Tibial artery (tissue), 4 donors: ENCODE results near the gene ZBTB48.

ENCODE experiments used
- DNase-seq, 2 donors: peaks; one replicate each; pipeline ENCODE4 v3.0.0-alpha.2; 2019
- H3K27ac ChIP-seq, 2 donors: fragments of 200-600 bp; sonication (generic) in 1 of 2; 1 replicate in 1 of 2; 2 replicates in 1 of 2; pipeline ENCODE4 v1.5.1; 2018 to 2019; ENCODE audit warnings: mild to moderate bottlenecking in 1 of 2
- H3K27me3 ChIP-seq, 2 donors: fragments of 200-600 bp; sonication (generic) in 1 of 2; one replicate each; pipeline versions ENCODE4 v1.5.1 to v1.6.0; 2016 to 2019
- H3K36me3 ChIP-seq, 3 donors: fragments of 200-600 bp; sonication (generic) in 2 of 3; one replicate each; pipeline ENCODE4 v1.5.1; 2016 to 2019; ENCODE audit warnings: mild to moderate bottlenecking in 2 of 3
- H3K4me1 ChIP-seq, 4 donors: fragments of 200-600 bp; sonication (generic) in 2 of 4; 1 replicate in 3 of 4; 2 replicates in 1 of 4; pipeline ENCODE4 v1.5.1; 2016 to 2019
- H3K4me3 ChIP-seq, 2 donors: fragments of 200-600 bp; sonication (generic) in 1 of 2; 1 replicate in 1 of 2; 2 replicates in 1 of 2; pipeline ENCODE4 v1.5.1; 2018 to 2019; ENCODE audit warnings: mild to moderate bottlenecking in 2 of 2
- H3K9me3 ChIP-seq, 3 donors: fragments of 200-600 bp; sonication (generic) in 1 of 3; one replicate each; pipeline ENCODE4 v1.5.1; 2016 to 2019
- intact Hi-C: fragments of 100-400 bp; cut with DNase I; formaldehyde crosslinking; loops from one replicate; pipeline ENCODE4 v1.15.0; 2023; ENCODE audit warnings: low total_unique reads
- TF ChIP-seq, protein P1 (sequence below), 2 experiments: fragments of 200-600 bp in 1 of 2; fragments of 450-650 bp in 1 of 2; IDR thresholded peaks; one replicate each; pipeline ENCODE4 v1.5.1; 2017 to 2019; ENCODE audit warnings: antibody characterized with exemption in 2 of 2, mild to moderate bottlenecking in 1 of 2, moderate library complexity in 1 of 2

Gene ZBTB48

DNA sequence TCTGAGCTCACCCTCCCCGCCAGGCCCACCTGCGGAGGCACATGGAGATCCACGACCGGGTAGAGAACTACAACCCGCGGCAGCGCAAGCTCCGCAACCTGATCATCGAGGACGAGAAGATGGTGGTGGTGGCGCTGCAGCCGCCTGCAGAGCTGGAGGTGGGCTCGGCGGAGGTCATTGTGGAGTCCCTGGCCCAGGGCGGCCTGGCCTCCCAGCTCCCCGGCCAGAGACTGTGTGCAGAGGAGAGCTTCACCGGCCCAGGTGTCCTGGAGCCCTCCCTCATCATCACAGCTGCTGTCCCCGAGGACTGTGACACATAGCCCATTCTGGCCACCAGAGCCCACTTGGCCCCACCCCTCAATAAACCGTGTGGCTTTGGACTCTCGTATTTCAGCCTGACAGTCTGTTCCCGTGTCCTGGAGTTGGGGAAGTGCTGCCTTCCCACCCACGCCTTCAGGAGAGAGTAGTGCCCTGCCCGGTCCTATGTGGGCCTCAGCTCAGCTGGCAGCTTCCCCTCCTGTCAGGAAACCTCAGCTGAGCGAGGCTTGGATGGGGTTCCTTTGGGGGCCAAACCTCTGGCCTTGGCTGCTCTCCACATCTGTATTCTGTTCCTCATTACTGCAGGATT lies 9.2 kb downstream of the ZBTB48 start:
- Histone ChIP-seq H3K4me3 (no peak overlapping the region), H3K27me3 (no peaks in the 10 kb centered on the region), H3K9me3 (no peaks in the 10 kb centered on the region), H3K27ac (peak overlapping the region; percentile 54 to 86), H3K36me3 (peaks cover 46 to 76% (median 69%) of the 10 kb centered on the region in 3 donors), H3K4me1 (peaks cover 0 to 88% (median 77%) of the 10 kb centered on the region in 4 donors)
- no peak for DNase-seq
- intact Hi-C loops: loop anchor here (10.0 kb wide), 1 partner anchor 46 kb away; no protein-coding TSS in a partner anchor
- TF ChIP-seq, protein P1, sequence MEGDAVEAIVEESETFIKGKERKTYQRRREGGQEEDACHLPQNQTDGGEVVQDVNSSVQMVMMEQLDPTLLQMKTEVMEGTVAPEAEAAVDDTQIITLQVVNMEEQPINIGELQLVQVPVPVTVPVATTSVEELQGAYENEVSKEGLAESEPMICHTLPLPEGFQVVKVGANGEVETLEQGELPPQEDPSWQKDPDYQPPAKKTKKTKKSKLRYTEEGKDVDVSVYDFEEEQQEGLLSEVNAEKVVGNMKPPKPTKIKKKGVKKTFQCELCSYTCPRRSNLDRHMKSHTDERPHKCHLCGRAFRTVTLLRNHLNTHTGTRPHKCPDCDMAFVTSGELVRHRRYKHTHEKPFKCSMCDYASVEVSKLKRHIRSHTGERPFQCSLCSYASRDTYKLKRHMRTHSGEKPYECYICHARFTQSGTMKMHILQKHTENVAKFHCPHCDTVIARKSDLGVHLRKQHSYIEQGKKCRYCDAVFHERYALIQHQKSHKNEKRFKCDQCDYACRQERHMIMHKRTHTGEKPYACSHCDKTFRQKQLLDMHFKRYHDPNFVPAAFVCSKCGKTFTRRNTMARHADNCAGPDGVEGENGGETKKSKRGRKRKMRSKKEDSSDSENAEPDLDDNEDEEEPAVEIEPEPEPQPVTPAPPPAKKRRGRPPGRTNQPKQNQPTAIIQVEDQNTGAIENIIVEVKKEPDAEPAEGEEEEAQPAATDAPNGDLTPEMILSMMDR (IDR thresholded peaks at IDR 0.05): no peak

DNA sequence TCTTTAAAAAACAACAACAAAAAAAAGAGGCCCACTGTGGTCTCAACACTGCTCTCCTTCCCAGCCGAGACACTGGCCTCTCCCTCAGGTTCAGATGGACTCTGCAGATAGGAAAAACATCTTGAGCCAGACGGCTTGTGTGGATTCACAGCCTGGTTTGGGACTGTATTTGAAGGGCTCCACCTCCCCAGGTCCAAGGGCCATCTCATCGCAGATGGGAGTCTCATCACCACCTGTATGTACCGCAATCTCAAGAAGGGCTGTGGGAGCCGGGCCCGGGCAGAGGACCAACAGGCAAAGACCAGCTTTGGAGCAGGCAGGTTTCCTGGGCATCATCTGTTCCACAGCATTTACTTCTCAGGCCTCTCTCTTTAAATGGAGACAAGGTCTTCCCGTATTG lies 10.3 kb downstream of the ZBTB48 start:
- Histone ChIP-seq H3K4me3 (no peak overlapping the region), H3K9me3 (no peaks in the 10 kb centered on the region), H3K36me3 (peaks cover 56 to 86% (median 80%) of the 10 kb centered on the region in 3 donors), H3K4me1 (peaks cover 0 to 98% (median 76%) of the 10 kb centered on the region in 4 donors), H3K27me3 (no peaks in the 10 kb centered on the region), H3K27ac (peak overlapping the region; percentile 86)
- DNase-seq: no peak
- intact Hi-C loops: no loop called here
- TF ChIP-seq, protein P1 (IDR thresholded peaks at IDR 0.05): no peak

- H3K27ac ChIP-seq: peak overlapping the region; percentile 86
- no peaks in the 10 kb centered on the region for H3K9me3 ChIP-seq
- peak; percentile 78 to 94 for DNase-seq
- peaks cover 0 to 97% (median 85%) of the 10 kb centered on the region in 4 donors for H3K4me1 ChIP-seq
- intact Hi-C loops: no loop called here
- peak overlapping the region in 1 of 2 donors; percentile 14 for H3K4me3 ChIP-seq
- no peaks in the 10 kb centered on the region for H3K27me3 ChIP-seq
- peaks cover 68 to 96% (median 92%) of the 10 kb centered on the region in 3 donors for H3K36me3 ChIP-seq
- TF ChIP-seq, protein P1 (IDR thresholded peaks at IDR 0.05): peak in 1 of 2 experiments; percentile 8
Observed at GRCh38 chr1:6591222-6591621, 11.4 kb downstream of the ZBTB48 start.

DNA sequence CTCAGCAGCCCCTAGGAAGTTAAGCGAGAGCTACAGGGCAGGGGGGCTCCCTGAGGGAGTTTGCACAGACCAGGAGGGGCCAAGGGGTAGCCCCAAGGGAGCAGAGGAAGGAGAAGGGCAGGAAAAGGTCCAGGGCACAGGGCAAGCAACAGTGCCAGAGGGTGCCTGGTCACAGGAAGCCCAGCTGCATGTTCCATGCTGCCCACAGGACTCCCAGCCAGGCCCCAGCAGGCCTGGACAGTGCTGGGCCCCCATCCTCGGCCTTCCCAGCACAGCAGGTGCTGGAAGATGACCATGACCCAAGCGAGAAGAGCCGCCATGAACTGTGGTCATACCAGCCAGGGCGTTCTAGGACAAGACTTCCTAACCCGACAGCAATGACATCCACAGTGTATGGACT lies 11.8 kb downstream of the ZBTB48 start:
- intact Hi-C loops: no loop called here
- Histone ChIP-seq H3K36me3 (peaks cover 72 to 96% (median 95%) of the 10 kb centered on the region in 3 donors), H3K27me3 (no peaks in the 10 kb centered on the region), H3K27ac (peak overlapping the region; percentile 86), H3K4me3 (peak overlapping the region in 1 of 2 donors; percentile 14), H3K4me1 (peaks cover 0 to 97% (median 85%) of the 10 kb centered on the region in 4 donors), H3K9me3 (no peaks in the 10 kb centered on the region)
- no peak for DNase-seq
- TF ChIP-seq, protein P1 (IDR thresholded peaks at IDR 0.05): no peak

- peak in 1 of 2 donors; percentile 72 for DNase-seq
- H3K27me3 ChIP-seq: no peaks in the 10 kb centered on the region
- TF ChIP-seq, protein P1 (IDR thresholded peaks at IDR 0.05): no peak
- intact Hi-C loops: no loop called here
- H3K27ac ChIP-seq: peak overlapping the region; percentile 86
- no peak overlapping the region for H3K4me3 ChIP-seq
- peaks cover 80 to 100% (median 99%) of the 10 kb centered on the region in 3 donors for H3K36me3 ChIP-seq
- H3K9me3 ChIP-seq: no peaks in the 10 kb centered on the region
- peaks cover 0 to 97% (median 85%) of the 10 kb centered on the region in 4 donors for H3K4me1 ChIP-seq
Observed at GRCh38 chr1:6592441-6592840, 12.6 kb downstream of the ZBTB48 start.
